GM19023 (cell line): ENCODE measurements around the gene CHST9.
"Not testable (repeated sequence)": the region's sequence is repeated elsewhere in the genome, so short reads cannot be mapped to it uniquely, and the experiment has no call there.

ENCODE experiments used
- ATAC-seq: cut with Tn5 transposase; IDR thresholded peaks from one replicate; pipeline ENCODE4 v1.9.1; 2021; ENCODE audit warnings: mild to moderate bottlenecking, moderate library complexity; ENCODE audit not compliant: unreplicated experiment

The CHST9 gene

GRCh38 chr18:27185025-27185763 is at the start of gene CHST9:
TSS of gene CHST9 (minus strand) at chr18:27185308. CDS start at chr18:27142809, 42,499 bp downstream.
- ATAC-seq, result no peak

GRCh38 chr18:27232355-27232754 is 47.2 kb upstream of the CHST9 start:
- not testable (repeated sequence) for ATAC-seq

DNA sequence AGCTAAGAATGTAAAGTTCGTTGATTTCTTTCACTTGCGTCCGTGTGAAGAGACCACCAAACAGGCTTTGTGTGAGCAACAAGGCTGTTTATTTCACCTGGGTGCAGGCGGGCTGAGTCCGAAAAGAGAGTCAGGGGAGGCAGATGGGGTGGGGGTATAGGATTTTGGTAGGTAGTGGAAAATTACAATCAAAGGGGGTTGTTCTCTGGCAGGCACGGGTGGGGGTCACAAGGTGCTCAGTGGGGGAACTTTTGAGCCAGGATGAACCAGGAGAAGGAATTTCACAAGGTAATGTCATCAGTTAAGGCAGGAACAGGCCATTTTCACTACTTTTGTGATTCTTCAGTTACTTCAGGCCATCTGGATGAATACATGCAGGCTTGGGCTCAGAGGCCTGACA is 46.6 kb upstream of the CHST9 start:
- not testable (repeated sequence) for ATAC-seq

DNA sequence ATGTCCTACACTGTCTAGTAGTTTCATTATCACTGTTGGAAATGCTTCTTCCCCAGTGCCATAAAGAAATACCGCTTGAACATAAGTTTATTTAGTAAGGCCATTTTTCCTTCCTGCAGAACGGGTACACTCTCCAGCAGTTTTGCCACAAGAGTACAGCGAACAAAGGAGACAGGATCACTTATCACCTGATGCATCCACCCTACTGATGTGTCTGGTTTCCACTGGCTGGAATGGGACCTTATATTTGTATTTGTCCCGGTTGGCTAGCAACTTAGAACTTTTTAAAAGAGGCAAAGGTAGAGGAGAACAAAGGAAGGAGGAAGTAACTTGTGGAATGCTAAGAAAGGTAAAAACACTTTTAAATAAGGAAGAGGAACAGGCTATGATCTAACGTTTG is 46.1 kb upstream of the CHST9 start:
- ATAC-seq, result not testable (repeated sequence)

- ATAC-seq, result no peak
Observed at GRCh38 chr18:27227721-27228120, 42.6 kb upstream of the CHST9 start.

- no peak for ATAC-seq
Observed at GRCh38 chr18:27226556-27227075, 41.5 kb upstream of the CHST9 start.

DNA sequence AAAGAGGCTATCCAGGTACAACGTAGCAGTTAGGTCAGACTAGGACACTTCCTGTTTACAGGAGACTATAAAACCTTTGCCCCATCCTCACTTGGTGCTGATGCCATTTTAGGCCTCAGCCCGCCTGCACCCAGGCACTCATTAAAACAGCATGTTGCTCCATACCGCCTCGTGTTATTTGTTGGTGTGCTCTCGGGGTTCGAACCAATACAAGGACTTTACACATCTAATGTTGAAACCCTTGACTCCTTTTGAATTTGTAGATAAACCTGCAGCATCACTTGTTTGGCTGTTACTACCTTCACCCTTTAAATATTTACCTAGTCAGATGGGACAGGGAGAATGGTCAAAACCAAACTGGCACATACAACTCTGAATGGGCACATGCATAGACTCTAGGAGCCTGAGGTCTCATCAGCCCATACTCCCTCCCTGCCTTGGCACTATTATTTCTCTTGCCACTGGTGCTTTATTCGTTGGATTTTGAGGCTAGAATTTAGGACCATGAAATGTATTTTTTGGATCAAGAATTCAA is 40.9 kb upstream of the CHST9 start:
- no peak for ATAC-seq

DNA sequence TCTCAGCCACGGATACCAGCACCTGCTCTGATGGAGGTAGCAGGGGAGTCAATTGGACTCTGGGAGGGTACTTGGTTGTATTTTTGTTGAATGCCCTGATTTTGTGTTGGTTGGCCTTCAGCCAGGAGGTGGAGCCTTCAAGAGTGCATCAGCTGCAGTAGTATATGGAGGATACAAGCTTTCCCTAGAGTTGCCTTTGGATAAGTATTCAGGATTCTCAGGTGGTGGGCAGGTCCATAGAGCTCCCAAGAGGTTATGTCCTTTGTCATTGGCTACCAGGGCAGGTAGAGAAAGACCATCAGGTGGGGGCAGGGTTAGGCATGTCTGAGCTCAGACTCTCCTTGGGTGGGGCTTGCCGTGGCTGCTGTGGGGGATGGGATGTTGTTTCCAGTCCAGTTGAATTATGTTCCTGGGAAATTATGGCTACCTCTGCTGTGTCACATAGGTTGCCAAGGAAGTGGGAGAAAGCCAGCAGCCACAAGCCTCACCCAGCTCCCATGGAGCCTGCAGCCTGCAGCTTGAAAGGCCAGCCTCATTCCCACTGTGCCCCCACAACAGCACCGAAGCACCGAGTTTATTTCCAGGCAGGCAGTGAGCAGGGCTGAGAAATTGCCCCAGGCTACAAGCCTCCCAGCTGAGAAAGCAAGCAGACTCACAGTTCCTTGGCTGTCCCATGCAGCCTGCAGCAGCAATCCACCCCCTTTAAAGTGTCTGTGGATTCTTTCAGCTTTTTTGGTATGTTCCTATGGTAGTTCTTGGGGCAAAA is 38.6 kb upstream of the CHST9 start:
- ATAC-seq, result no peak

DNA sequence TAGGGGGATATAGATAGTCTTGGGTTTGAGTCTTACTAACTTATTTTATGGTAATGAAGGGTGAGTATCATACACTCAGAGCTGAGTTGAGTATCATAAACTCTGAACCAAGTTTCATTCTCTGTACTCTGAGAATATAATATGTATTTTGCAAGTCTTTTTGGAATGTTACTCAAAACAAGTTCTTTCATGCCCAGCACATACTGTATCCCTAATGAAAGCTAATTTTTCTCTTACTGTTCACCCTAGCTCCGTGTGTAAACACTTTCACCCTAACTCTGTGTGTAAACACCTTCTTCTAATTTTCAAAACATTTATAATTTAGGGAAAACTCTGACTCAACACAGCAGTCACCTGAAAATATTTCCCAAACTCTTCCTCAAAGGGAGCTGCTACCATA is 29.7 kb upstream of the CHST9 start:
- ATAC-seq, result no peak

DNA sequence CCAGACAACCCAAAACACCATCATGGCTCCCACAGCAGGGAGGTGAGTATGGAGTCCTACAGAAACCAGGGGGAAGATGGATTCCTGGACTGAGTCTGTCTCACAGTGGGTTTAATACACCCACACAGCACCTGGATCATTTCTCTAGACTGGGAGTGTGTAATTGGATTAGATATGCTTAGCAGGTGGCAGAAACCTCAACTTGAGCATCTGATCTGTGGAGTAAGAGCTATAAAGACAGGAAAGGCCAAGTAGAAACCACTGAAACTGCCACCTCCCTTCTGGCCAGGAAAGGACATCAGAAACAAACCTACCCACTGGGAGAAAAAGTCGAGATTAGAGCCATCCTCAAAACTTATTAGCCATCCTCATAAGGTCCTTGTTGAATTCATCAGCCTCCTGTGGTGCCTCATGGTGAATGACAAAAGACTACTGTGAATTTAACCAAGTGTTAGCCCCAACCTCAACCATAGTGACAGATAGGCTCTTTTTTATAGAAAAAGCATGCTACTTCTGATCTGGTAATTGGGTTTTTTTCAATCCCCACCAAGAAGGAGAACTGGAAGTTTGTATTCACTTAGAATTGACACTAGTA is 28.1 kb upstream of the CHST9 start:
- no peak for ATAC-seq

- no peak for ATAC-seq
Observed at GRCh38 chr18:27211569-27211968, 26.5 kb upstream of the CHST9 start.

DNA sequence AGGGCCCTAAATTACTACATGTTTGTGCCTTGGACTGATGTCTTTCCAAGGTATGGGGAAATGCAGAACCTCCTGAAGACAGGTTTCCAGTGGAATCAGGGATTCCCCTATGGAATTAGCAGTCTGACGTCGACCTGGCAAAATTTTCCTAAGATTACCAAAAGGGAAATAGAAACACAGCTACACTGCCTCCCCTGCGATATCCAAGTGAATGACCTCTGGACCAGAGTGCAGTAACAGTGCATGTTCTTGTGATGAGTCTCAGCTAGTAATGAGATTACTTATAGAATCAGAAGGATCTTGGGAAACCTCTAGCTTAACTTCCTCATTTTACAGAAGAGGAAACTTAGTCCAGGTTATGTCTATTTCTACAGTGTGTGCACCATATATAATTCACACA is 21.3 kb upstream of the CHST9 start:
- ATAC-seq, result no peak

DNA sequence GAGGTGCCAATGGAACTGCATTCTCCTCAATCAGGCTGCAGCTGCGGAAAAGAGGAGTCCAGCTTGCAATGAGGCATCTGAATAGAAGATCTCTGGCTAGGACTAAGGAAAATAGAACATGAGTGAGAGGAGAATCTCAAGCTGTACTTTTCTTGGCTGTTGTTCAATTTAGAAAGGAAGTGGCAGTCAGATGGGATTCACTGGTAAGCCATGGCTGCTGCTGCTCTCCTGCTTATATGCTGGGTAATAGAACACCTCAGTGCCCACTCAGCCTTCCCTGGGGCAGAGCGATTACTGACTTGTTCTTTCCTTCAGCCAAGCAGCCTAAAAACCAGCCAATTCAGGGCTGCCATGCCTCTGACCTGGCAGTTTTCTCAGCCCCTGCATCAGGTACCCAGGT is 17.6 kb upstream of the CHST9 start:
- no peak for ATAC-seq

GRCh38 chr18:27198036-27198435 is 12.9 kb upstream of the CHST9 start:
- ATAC-seq, result no peak

GRCh38 chr18:27188309-27188708 is 3.2 kb upstream of the CHST9 start:
- no peak for ATAC-seq

DNA sequence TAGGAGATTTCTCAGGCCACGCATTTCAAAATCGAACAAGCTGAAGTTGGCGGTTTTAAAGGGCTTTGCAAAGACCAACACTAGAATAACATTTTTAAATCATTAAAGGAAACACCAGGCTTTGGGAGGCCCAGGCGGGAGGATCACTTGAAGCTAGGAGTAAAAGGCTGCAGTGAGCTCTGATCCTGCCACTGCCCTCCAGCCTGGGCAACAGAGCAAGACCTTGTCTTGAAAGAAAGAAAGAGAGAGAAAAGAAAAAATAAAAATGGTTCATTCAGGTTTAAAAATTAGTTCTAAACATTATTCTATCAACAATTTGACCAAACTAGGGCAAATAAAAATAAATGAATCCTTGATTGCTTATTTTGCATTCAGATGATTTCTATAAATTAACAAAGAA is 789 bp upstream of the CHST9 start:
- no peak for ATAC-seq

DNA sequence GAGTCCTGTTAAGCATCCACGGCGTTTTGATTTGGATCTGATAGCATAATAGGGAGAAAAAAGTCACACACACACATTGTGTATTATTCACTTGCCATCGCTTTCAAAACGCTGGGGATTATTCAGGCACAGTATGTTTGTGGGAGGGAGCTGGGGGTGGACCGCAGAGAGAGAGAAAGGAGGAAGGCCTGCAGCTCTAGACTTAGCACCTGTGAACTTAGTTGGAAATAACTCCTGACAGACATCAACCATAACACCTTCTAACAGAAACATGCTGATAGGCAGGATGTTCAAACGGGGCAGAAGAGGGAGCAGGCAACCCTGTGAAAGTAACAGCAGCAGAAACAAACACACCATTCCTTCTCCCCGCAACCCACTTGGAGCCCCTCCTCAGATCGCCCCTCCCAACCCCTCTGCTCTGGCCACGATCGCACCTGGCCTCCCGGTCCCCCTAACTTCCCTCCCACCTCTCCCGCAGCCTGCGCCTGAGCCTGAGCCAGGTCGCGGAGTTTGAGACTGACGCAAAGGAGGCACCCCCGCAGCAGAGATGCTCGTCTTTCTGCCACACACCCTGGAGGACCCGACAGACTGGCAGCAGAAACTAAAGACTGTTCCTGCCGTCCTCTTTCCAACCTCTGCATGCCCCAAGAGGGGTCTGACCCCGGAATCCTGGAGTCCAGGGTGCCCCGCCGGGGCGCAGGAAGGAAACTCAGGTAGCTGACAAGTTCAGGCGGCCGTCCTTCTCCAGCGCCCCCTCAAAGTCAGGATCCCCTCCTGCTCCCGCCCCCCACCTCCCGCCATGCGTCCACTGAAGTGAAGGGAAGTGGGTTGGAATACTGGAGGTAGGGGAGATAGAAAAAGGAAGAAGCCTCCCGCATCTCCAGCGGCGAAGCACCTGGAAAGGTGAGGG is 738 bp downstream of the CHST9 start:
- no peak for ATAC-seq

DNA sequence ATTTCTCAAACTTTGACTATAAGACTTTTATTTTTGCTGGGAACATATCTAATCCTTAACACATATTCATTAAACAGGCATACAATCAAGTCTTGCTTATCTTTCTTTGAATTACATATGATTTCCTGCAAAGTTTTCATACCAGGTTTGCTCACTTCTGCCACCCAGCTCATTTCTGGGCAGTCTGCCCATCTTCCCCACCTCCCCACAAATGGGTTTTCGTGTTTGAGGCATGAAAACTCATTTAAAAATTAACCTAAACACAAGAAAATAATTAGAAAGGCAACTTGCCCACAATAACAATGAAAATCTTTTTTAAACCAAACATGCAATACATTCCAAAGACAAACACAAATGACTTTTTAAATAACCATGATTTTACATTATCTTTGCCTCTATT is 3.4 kb downstream of the CHST9 start:
- no peak for ATAC-seq

GRCh38 chr18:27178424-27178823 is 6.7 kb downstream of the CHST9 start:
- ATAC-seq, result no peak

DNA sequence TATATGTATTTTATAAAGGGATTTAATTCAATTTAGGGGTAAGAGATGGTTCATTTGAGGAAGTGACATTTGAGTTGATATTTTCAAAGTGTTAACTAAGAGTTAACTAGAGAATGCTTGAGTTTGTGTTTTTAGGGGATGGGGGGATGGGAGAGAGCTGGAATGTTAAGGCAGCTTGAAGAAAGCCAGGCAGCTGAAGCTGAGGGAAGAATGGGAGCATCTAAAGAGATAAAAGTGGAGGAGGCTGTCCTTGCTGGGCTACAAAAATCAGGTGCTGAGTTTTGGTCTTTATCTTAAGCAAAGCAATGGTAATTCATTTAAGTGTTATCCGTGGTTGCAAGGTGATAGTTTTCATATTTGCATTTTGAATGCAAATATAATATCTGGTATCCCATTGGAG is 9.2 kb downstream of the CHST9 start:
- ATAC-seq, result no peak
